Measurements from ENCODE around the gene ELAC1.

ELAC1 gene

DNA sequence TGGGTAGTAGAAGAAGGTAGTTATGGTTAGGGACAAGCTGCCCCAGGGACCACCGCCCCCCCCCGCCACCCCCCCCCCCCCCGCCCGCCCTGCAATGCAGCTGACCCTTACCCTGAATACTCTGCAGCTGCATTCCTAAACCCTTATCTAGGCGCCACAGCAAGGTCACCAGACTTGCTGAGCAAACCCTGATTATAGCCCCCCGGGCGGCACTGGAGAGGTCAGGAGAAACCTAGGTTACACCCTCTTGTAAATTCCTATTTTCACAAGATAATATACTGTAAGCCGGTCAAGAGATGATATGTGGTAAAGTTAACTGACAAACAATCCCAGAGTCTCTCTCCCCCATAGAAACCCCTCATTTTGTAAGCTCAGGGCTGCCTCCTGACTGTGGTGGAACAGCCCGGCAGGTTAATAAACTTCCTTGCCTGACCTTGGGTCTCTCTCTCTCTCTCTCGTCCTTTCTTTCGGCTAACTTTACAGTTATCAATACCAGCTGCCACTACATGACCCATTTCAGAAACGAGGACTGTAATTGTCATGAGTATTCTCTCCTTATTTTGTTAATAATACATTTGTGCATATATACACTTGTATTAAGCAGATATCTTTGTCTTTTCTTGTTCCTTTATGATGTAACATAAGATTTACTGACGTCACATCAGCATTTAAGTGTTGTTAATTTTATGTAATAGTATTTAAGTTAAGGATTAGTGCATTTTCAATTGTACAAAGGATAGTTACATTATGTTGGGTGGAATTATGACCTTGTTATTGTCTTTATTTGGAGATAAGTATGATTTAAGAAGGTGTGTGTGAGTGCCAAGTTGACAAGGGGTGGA is 39.3 kb downstream of the ELAC1 start:
- H3K9me3 ChIP-seq (replicated peaks in 1 of 11): peaks cover 0 to 1% (median 0%) of the 10 kb centered on the region in 11 experiments; a peak in 2 of 22 replicates
- no peaks in the 10 kb centered on the region for H3K36me3 ChIP-seq
- no peak overlapping the region for H3K4me2 ChIP-seq
- no peak overlapping the region for H3K27ac ChIP-seq
- peaks cover 0 to 9% (median 3%) of the 10 kb centered on the region in 10 experiments; a peak in 10 of 20 replicates for H3K4me1 ChIP-seq
- H3K4me3 ChIP-seq: no peak overlapping the region
- H3K27me3 ChIP-seq: no peaks in the 10 kb centered on the region
- no peak overlapping the region for H3K9ac ChIP-seq
- TF ChIP-seq Cebpa-rat (IDR thresholded peaks at IDR 0.05): no peak
- H4K20me1 ChIP-seq: no peaks in the 10 kb centered on the region

DNA sequence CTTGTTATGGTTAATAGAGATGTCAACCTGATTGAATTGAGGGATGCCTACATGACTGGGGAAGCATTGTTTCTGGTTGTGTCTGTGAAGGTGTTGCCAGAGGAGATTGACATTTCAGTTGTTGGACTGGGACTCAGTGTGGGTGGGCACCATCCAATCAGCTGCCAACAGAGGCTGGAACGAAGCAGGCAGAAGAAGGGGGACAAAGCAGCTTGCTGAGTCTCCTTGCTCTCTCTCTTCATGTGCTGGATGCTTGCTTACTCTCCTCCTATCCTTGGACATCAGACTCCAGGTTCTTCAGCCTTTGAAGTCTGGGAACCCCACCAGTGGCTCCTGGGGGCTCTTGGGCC is 39.9 kb downstream of the ELAC1 start:
- no peak overlapping the region for H3K9ac ChIP-seq
- H3K4me1 ChIP-seq: peaks cover 0 to 9% (median 3%) of the 10 kb centered on the region in 10 experiments; a peak in 10 of 20 replicates
- no peak overlapping the region for H3K27ac ChIP-seq
- no peak overlapping the region for H3K4me3 ChIP-seq
- no peaks in the 10 kb centered on the region for H4K20me1 ChIP-seq
- H3K4me2 ChIP-seq: no peak overlapping the region
- H3K9me3 ChIP-seq (replicated peaks in 1 of 11): peaks cover 0 to 5% (median 0%) of the 10 kb centered on the region in 11 experiments; a peak in 1 of 22 replicates
- no peaks in the 10 kb centered on the region for H3K27me3 ChIP-seq
- H3K36me3 ChIP-seq: no peaks in the 10 kb centered on the region
- TF ChIP-seq Cebpa-rat (IDR thresholded peaks at IDR 0.05): no peak

DNA sequence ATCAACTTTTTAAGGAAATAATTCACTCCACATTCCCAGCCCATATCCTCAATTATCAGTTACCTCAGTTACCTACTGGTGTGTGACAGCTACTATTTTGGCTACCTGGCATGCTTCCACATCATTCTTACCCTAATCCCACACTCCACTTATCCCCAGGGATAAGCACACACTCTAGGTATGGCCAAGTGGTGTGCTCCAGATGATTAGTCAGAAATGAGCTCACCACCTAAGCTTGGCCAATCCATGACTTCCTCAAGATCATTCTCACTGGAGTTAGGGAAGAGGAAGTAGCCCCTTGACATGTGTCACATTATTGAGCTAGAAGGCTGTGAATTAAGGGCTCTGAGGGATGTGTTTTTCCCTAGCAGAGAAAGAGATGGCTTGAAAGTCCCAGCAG is 41.2 kb downstream of the ELAC1 start:
- Histone ChIP-seq H3K9ac (no peak overlapping the region), H3K4me1 (peaks cover 0 to 9% (median 3%) of the 10 kb centered on the region in 10 experiments; a peak in 10 of 20 replicates), H3K9me3 (replicated peaks in 1 of 11) (peaks cover under 1 to 12% (median 8%) of the 10 kb centered on the region in 11 experiments; a peak in 20 of 22 replicates), H4K20me1 (no peaks in the 10 kb centered on the region), H3K27me3 (no peaks in the 10 kb centered on the region), H3K4me2 (peak overlapping the region in 3 of 11 experiments; percentile 30 to 58 (median 31); a peak in 6 of 22 replicates), H3K36me3 (peaks cover 0 to 3% (median under 1%) of the 10 kb centered on the region in 11 experiments; a peak in 4 of 22 replicates), H3K4me3 (no peak overlapping the region), H3K27ac (no peak overlapping the region)
- TF ChIP-seq Cebpa-rat (IDR thresholded peaks at IDR 0.05): no peak

DNA sequence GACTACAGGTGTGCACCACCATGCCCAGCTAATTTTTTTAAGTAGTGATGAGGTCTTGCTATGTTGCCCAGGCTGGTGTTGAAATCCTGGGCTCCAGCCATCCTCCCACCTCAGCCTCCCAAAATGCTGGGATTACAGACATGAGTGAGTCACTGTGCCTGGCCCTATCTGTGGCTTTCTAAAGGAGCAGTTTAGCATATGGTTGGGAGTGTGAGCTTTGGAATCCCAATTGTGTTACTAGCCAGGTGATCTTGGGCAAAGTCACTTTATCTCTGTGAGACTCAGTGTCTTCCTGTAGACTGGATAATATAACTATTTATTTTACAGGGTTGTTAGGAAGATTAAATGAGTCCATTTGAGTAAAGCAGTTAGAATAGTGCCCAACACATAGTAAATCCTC is 42.4 kb downstream of the ELAC1 start:
- Histone ChIP-seq H3K36me3 (peaks cover 0 to 15% (median 8%) of the 10 kb centered on the region in 11 experiments; a peak in 12 of 22 replicates), H3K27me3 (no peaks in the 10 kb centered on the region), H4K20me1 (no peaks in the 10 kb centered on the region), H3K9ac (no peak overlapping the region), H3K27ac (no peak overlapping the region), H3K9me3 (replicated peaks in 1 of 11) (peaks cover 10 to 23% (median 18%) of the 10 kb centered on the region in 11 experiments; a peak in 21 of 22 replicates), H3K4me1 (peaks cover 0 to 9% (median 3%) of the 10 kb centered on the region in 10 experiments; a peak in 10 of 20 replicates), H3K4me2 (no peak overlapping the region), H3K4me3 (no peak overlapping the region)
- no peak for TF ChIP-seq Cebpa-rat (IDR thresholded peaks at IDR 0.05)

DNA sequence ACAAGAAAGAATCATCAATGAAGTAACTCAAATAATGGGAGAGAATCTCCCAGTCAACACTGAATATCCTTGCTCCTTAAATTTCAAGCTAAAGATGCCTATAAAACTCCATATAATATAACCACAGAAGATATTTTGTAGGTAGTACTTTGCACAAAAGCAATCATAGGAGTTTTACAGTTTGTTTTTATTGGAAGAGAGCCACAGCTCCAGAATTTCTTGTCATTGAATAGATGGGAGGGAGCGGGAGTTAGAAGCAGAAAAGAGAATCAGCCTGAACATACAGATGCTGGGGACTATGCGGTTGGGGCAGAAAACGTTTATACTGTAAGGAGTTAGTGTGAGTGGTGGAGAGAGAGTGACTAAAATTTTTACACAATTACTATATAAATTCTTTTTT is 43.9 kb downstream of the ELAC1 start:
- Histone ChIP-seq H3K27ac (no peak overlapping the region), H3K4me2 (no peak overlapping the region), H3K36me3 (peaks cover 3 to 18% (median 12%) of the 10 kb centered on the region in 11 experiments; a peak in 13 of 22 replicates), H3K27me3 (no peaks in the 10 kb centered on the region), H3K9me3 (replicated peaks in 1 of 11) (peaks cover 10 to 26% (median 18%) of the 10 kb centered on the region in 11 experiments; a peak in 21 of 22 replicates), H3K4me1 (peaks cover 0 to 9% (median 3%) of the 10 kb centered on the region in 10 experiments; a peak in 10 of 20 replicates), H3K9ac (no peak overlapping the region), H4K20me1 (no peaks in the 10 kb centered on the region), H3K4me3 (no peak overlapping the region)
- no peak for TF ChIP-seq Cebpa-rat (IDR thresholded peaks at IDR 0.05)

DNA sequence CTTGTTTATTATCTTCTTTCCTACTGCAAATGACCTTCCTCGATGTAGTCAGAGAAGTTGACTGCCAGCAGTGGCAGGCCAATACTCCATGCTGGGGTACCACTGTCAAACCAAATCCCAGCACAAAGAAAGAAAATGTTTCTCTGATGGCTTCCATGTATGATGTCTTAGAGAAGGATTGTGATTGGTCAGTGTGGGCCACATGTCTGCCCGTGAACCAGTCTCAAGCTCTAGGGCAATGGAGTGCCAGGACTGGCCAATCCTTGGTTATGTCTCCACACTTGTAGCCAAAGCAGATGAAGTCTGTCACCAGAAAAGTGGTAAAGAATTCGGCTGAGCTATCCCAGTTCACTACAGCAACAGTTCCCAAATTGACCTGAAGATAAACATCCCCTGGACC is 44.6 kb downstream of the ELAC1 start:
- TF ChIP-seq Cebpa-rat (IDR thresholded peaks at IDR 0.05): no peak
- peaks cover 0 to 3% (median 0%) of the 10 kb centered on the region in 11 experiments; a peak in 2 of 22 replicates for H4K20me1 ChIP-seq
- H3K27me3 ChIP-seq: no peaks in the 10 kb centered on the region
- no peak overlapping the region for H3K4me2 ChIP-seq
- H3K27ac ChIP-seq: no peak overlapping the region
- H3K36me3 ChIP-seq: peaks cover 4 to 25% (median 15%) of the 10 kb centered on the region in 11 experiments; a peak in 14 of 22 replicates
- peaks cover 5 to 10% (median 6%) of the 10 kb centered on the region in 10 experiments; a peak in 18 of 20 replicates for H3K4me1 ChIP-seq
- peaks cover 10 to 26% (median 18%) of the 10 kb centered on the region in 11 experiments; a peak in 21 of 22 replicates for H3K9me3 ChIP-seq (replicated peaks in 1 of 11)
- H3K9ac ChIP-seq: no peak overlapping the region
- no peak overlapping the region for H3K4me3 ChIP-seq

DNA sequence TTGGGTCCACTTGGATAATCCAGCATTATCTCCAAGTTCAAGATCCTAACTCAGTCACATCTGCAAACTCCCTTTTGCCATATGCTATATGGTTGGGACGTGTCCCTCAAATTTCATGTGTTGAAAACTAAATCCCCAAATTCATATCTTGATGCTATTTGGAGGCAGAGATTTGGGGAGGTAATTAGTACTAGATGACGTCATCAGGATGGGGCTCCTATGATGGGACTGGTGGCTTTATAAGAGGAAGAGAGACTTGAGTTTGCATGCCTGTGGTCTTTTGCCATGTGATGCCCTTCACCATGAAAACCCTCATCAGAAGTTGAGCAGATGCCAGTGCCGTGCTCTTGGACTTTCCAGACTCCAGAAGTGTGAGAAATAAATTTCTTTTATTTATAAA is 45.4 kb downstream of the ELAC1 start:
- H3K36me3 ChIP-seq: peaks cover 4 to 25% (median 15%) of the 10 kb centered on the region in 11 experiments; a peak in 14 of 22 replicates
- H3K27me3 ChIP-seq: no peaks in the 10 kb centered on the region
- H3K4me2 ChIP-seq: no peak overlapping the region
- H3K4me1 ChIP-seq: peaks cover 6 to 15% (median 11%) of the 10 kb centered on the region in 10 experiments; a peak in 18 of 20 replicates
- no peak overlapping the region for H3K4me3 ChIP-seq
- peaks cover 0 to 7% (median 0%) of the 10 kb centered on the region in 11 experiments; a peak in 2 of 22 replicates for H4K20me1 ChIP-seq
- TF ChIP-seq Cebpa-rat (IDR thresholded peaks at IDR 0.05): no peak
- peaks cover 10 to 26% (median 18%) of the 10 kb centered on the region in 11 experiments; a peak in 21 of 22 replicates for H3K9me3 ChIP-seq (replicated peaks in 1 of 11)
- H3K27ac ChIP-seq: no peak overlapping the region
- H3K9ac ChIP-seq: no peak overlapping the region

DNA sequence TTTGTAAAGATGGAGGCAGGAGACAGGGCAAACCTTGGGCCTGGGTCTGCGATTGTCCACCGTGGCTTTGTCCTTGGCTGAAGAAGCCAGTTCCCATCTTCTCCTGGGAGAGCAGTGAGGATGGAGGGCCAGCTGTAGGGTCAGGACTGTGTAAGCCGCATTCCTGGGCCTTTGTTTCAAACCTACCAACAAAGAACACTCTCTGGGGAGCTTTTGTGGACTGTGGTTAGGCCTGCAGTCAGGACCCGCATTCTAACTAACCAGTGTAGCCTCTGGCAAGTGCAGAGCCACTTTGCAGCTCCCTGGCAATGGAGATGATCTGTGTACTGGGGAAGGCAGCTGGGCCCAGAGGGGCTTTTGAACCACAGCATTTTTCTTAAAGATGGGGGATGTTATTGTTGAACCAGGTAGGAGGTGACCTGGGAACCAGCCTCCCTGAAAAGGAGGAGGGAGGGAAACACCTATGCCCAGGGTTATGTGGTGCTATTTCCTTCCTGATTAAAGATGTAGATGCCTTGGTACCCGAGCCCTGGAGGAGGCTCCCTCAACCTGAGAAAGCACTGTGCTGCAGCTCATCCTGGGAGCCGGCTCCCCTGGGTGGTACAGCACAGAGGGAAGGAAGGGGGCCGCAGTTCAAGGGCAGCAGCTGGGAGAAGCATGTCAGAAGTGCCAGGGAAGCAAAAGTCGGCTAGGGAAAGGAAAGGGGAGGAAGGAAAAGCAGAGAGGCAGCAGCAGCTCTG is 49.5 kb downstream of the ELAC1 start:
- Histone ChIP-seq H3K4me2 (peak overlapping the region in 7 of 11 experiments; percentile 4 to 50 (median 28); a peak in 10 of 22 replicates), H3K9me3 (replicated peaks in 1 of 11) (peaks cover 10 to 26% (median 18%) of the 10 kb centered on the region in 11 experiments; a peak in 21 of 22 replicates)
- no peak for TF ChIP-seq Cebpa-rat (IDR thresholded peaks at IDR 0.05)

More for the DNA sequence above, 49.5 kb downstream of the ELAC1 start:
- Histone ChIP-seq H3K36me3 (peaks cover 8 to 51% (median 23%) of the 10 kb centered on the region in 11 experiments; a peak in 18 of 22 replicates), H3K4me1 (peaks cover 0 to 12% (median 9%) of the 10 kb centered on the region in 10 experiments; a peak in 12 of 20 replicates), H4K20me1 (peaks cover 0 to 16% (median 0%) of the 10 kb centered on the region in 11 experiments; a peak in 4 of 22 replicates), H3K4me3 (no peak overlapping the region), H3K27ac (no peak overlapping the region), H3K27me3 (no peaks in the 10 kb centered on the region), H3K9ac (0 out of 22 replicates have a peak overlapping the region, but pooled peaks of 1 of the 11 experiments have one; percentile 9)

Data from BLaER1 treated with 17β-estradiol and CSF1 and Interleukin-3, amounts not matched to agents 10 nM and 100 nM (cell line).